HEK293 (cell line): ENCODE measurements around the gene LSS.

Experiments used
- CTCF ChIA-PET: fragments of 350-600 bp; formaldehyde crosslinking; extraction: SDS; loops from one replicate; lab custom pipeline; 2021; ENCODE audit warnings: antibody characterized with exemption; lab: Yijun Ruan, JAX
- POLR2A ChIA-PET: fragments of 300-600 bp; formaldehyde crosslinking; extraction: SDS; loops from one replicate; lab custom pipeline; 2020; ENCODE audit warnings: antibody characterized with exemption, inconsistent platforms; lab: Yijun Ruan, JAX
- H3K27ac ChIP-seq: fragments of 200-500 bp; sonication (Bioruptor generic); 2 replicates; pipeline ENCODE4 v1.5.1; 2014; ENCODE audit warnings: low read depth, low read length, control low read depth, inconsistent platforms; ENCODE audit errors: extremely low read depth
- H3K36me3 ChIP-seq, 2 experiments: fragments of 200-500 bp in 1 of 2; sonication (Bioruptor generic) in 1 of 2; 1 replicate in 1 of 2; 2 replicates in 1 of 2; pipeline ENCODE4 v1.5.1; 2014 to 2017; ENCODE audit warnings: inconsistent platforms in 2 of 2, low read length in 2 of 2; ENCODE audit not compliant: control insufficient read depth in 2 of 2, insufficient read depth in 1 of 2
- H3K4me1 ChIP-seq: fragments of 200-500 bp; sonication (Bioruptor generic); 2 replicates; pipeline ENCODE4 v1.5.1; 2014; ENCODE audit warnings: mild to moderate bottlenecking, low read length, inconsistent platforms; ENCODE audit not compliant: control insufficient read depth, insufficient read depth
- H3K4me3 ChIP-seq: 2 replicates; pipeline ENCODE4 v1.5.1; 2011; ENCODE audit warnings: low read depth, mild to moderate bottlenecking, control low read depth, low read length, moderate library complexity
- H3K9me3 ChIP-seq: fragments of 200-500 bp; sonication (Bioruptor generic); 2 replicates; pipeline ENCODE4 v1.5.1; 2014; ENCODE audit warnings: low read depth, low read length, inconsistent platforms; ENCODE audit not compliant: control insufficient read depth, insufficient read depth
- GLIS2 ChIP-seq: fragments of 450-650 bp; formaldehyde crosslinking; IDR thresholded peaks from 2 replicates; pipeline ENCODE4 v1.5.1; 2016; ENCODE audit warnings: missing biosample characterization, missing genetic modification characterization
- IKZF3 ChIP-seq: fragments of 450-650 bp; IDR thresholded peaks from 2 replicates; pipeline ENCODE4 v1.5.0; 2018; ENCODE audit warnings: missing biosample characterization, mild to moderate bottlenecking, missing genetic modification characterization, moderate library complexity
- KLF16 ChIP-seq: fragments of 450-650 bp; formaldehyde crosslinking; IDR thresholded peaks from 2 replicates; pipeline ENCODE4 v1.5.1; 2017; ENCODE audit warnings: missing biosample characterization, missing genetic modification characterization
- REPIN1 ChIP-seq: fragments of 450-650 bp; formaldehyde crosslinking; IDR thresholded peaks from 2 replicates; pipeline ENCODE4 v1.5.1; 2017; ENCODE audit warnings: missing biosample characterization, missing genetic modification characterization, low read depth
- SALL2 ChIP-seq: fragments of 450-650 bp; formaldehyde crosslinking; IDR thresholded peaks from 2 replicates; pipeline ENCODE4 v1.5.0; 2017; ENCODE audit warnings: missing biosample characterization, mild to moderate bottlenecking, missing genetic modification characterization, borderline replicate concordance
- SP7 ChIP-seq: fragments of 450-650 bp; formaldehyde crosslinking; IDR thresholded peaks from 2 replicates; pipeline ENCODE4 v1.5.1; 2016; ENCODE audit warnings: missing biosample characterization, missing genetic modification characterization
- ZBTB8A ChIP-seq: fragments of 450-650 bp; formaldehyde crosslinking; IDR thresholded peaks from 2 replicates; pipeline ENCODE4 v1.5.1; 2016; ENCODE audit warnings: missing biosample characterization, missing genetic modification characterization
- ZNF121 ChIP-seq: fragments of 450-650 bp; formaldehyde crosslinking; IDR thresholded peaks from 2 replicates; pipeline ENCODE4 v1.5.1; 2016; ENCODE audit warnings: missing biosample characterization, missing genetic modification characterization
- ZNF138 ChIP-seq: fragments of 450-650 bp; formaldehyde crosslinking; IDR thresholded peaks from 2 replicates; pipeline ENCODE4 v1.5.1; 2016; ENCODE audit warnings: missing biosample characterization, missing genetic modification characterization, borderline replicate concordance
- ZNF239 ChIP-seq: fragments of 450-650 bp; formaldehyde crosslinking; IDR thresholded peaks from 2 replicates; pipeline ENCODE4 v1.5.1; 2016; ENCODE audit warnings: missing biosample characterization, missing genetic modification characterization
- ZNF24 ChIP-seq: fragments of 450-650 bp; formaldehyde crosslinking; IDR thresholded peaks from 2 replicates; pipeline ENCODE4 v1.5.1; 2016; ENCODE audit warnings: missing biosample characterization, missing genetic modification characterization
- ZNF416 ChIP-seq: fragments of 450-650 bp; formaldehyde crosslinking; IDR thresholded peaks from 2 replicates; pipeline ENCODE4 v1.5.1; 2016; ENCODE audit warnings: missing biosample characterization, missing genetic modification characterization
- ZNF626 ChIP-seq: fragments of 450-650 bp; sonication (Bioruptor Pico); formaldehyde crosslinking; IDR thresholded peaks from 2 replicates; pipeline ENCODE4 v1.5.1; 2018; ENCODE audit warnings: missing biosample characterization, missing genetic modification characterization, inconsistent platforms
- ZNF785 ChIP-seq: fragments of 450-650 bp; formaldehyde crosslinking; IDR thresholded peaks from 2 replicates; pipeline ENCODE4 v1.5.1; 2016; ENCODE audit warnings: missing biosample characterization, missing genetic modification characterization
- ZNF843 ChIP-seq: fragments of 450-650 bp; formaldehyde crosslinking; IDR thresholded peaks from 2 replicates; pipeline ENCODE4 v1.5.1; 2016; ENCODE audit warnings: missing biosample characterization, missing genetic modification characterization
- TF ChIP-seq, protein P1 (sequence below): fragments of 450-650 bp; formaldehyde crosslinking; IDR thresholded peaks from 2 replicates; pipeline ENCODE4 v1.5.1; 2016; ENCODE audit warnings: missing biosample characterization, missing genetic modification characterization
- TF ChIP-seq, protein P2 (sequence below): fragments of 450-650 bp; formaldehyde crosslinking; IDR thresholded peaks from 2 replicates; pipeline ENCODE4 v1.5.1; 2016; ENCODE audit warnings: missing biosample characterization, missing genetic modification characterization
- TF ChIP-seq, protein P3 (sequence below): fragments of 450-650 bp; formaldehyde crosslinking; IDR thresholded peaks from 2 replicates; pipeline ENCODE4 v1.5.1; 2016; ENCODE audit warnings: missing biosample characterization, missing genetic modification characterization
- TF ChIP-seq, protein P4 (sequence below): fragments of 450-650 bp; formaldehyde crosslinking; IDR thresholded peaks from 2 replicates; pipeline ENCODE4 v1.5.1; 2016; ENCODE audit warnings: missing biosample characterization, missing genetic modification characterization, low read depth
- TF ChIP-seq, protein P5 (sequence below): fragments of 450-650 bp; formaldehyde crosslinking; optimal IDR thresholded peaks from 2 replicates; pipeline ENCODE3; 2016; ENCODE audit warnings: missing biosample characterization, mild to moderate bottlenecking, missing genetic modification characterization

The LSS gene

DNA sequence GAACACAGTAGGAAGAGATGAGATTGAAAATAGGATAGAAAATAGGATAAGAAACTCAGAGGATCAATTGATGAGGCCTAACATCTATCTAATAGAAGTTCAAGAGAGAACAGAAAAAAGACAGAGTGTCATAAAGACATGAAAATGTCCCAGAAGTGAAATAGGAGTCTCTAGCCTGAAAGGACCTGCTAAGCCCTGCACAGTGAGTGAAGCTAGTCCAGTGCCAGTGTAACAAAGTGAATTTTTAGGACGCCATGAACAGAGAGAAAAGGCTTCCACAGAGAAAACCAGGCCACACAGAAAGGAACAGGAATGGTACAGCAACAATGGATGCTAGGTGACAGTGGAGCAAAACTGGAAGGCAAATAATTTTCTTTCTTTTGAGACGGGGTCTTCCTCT, 20.3 kb upstream of the LSS start:
- ChIA-PET POLR2A (no interaction called here), CTCF (interaction anchor here (1.0 kb wide), 1 partner anchor 19 kb away, joined by 3 read pairs; no protein-coding TSS in a partner anchor)
- no peak overlapping the region for H3K27ac ChIP-seq
- no peak overlapping the region for H3K4me3 ChIP-seq
- no peak for TF ChIP-seq SALL2 (tag by site-specific recombination)
- no peak for TF ChIP-seq ZNF843 (tag by site-specific recombination)
- no peak for TF ChIP-seq ZNF416 (tag by site-specific recombination)
- TF ChIP-seq GLIS2 (tag by site-specific recombination): no peak
- no peak for TF ChIP-seq ZNF24 (tag by site-specific recombination)
- TF ChIP-seq ZNF785 (tag by site-specific recombination): no peak
- TF ChIP-seq ZNF239 (tag by site-specific recombination): no peak
- no peak for TF ChIP-seq ZNF626 (tag by site-specific recombination)
- no peaks in the 10 kb centered on the region for H3K9me3 ChIP-seq
- H3K36me3 ChIP-seq: peaks cover 53 to 94% of the 10 kb centered on the region in 2 experiments
- no peaks in the 10 kb centered on the region for H3K4me1 ChIP-seq

DNA sequence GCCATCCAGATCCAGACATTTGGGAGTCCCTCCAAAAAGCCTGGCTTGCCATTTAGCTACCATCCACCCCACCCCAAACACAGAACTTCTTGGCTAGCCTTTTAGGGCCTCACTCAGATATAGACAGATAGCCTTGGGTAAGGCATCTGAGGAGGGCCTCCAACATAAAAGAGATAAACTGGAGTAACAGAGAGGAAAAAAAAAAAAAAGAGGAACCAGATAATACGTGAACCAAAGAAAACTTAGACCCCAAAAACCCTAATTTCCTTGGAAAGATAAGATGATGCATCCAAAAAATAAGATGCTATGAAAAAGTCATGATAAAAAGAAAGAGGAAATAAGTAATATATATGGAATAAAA, 19.8 kb upstream of the LSS start:
- no peak overlapping the region for H3K4me3 ChIP-seq
- peaks cover 52 to 94% of the 10 kb centered on the region in 2 experiments for H3K36me3 ChIP-seq
- no peak overlapping the region for H3K27ac ChIP-seq
- TF ChIP-seq, protein P1, sequence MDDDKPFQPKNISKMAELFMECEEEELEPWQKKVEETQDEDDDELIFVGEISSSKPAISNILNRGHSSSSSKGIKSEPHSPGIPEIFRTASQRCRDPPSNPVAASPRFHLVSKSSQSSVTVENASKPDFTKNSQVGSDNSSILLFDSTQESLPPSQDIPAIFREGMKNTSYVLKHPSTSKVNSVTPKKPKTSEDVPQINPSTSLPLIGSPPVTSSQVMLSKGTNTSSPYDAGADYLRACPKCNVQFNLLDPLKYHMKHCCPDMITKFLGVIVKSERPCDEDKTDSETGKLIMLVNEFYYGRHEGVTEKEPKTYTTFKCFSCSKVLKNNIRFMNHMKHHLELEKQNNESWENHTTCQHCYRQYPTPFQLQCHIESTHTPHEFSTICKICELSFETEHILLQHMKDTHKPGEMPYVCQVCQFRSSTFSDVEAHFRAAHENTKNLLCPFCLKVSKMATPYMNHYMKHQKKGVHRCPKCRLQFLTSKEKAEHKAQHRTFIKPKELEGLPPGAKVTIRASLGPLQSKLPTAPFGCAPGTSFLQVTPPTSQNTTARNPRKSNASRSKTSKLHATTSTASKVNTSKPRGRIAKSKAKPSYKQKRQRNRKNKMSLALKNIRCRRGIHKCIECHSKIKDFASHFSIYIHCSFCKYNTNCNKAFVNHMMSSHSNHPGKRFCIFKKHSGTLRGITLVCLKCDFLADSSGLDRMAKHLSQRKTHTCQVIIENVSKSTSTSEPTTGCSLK (tag by site-specific recombination): no peak
- TF ChIP-seq ZNF138: no peak
- POLR2A ChIA-PET: no interaction called here
- no peaks in the 10 kb centered on the region for H3K9me3 ChIP-seq
- no peaks in the 10 kb centered on the region for H3K4me1 ChIP-seq
- CTCF ChIA-PET: no interaction called here

DNA sequence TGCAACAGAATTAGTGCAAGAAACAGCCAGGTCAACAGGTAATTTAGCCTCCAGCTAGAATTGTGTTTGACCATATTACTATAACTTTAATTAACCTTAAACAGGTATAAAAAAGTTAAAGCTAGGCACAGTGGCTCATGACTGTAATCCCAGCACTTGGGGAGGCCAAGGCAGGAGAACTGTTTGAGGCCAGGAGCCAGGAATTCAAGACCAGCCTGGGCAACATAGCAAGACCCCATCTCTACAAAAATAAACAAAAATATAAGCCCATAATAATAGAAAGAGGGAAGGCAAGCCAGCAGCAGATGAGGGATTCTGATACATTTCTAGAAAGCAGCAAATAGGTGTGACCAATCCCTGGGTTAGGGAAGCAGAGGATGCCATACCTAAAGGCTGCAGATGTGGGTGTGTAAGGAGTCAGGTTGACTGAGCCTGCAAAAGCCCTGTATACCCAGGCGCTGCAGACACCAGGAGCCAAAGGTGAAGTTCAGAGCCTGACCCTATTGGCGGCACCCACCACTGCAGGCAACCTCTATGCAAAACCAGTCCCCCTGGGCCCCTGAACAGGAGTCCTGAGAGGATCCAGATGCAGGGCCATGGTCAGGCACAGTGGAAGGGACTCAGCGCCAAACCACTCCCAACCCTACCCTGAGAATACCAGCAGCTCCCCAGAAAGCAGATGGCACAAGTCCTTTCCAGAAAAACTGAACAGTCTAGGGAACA, 19.3 kb upstream of the LSS start:
- no peak for TF ChIP-seq REPIN1 (tag by site-specific recombination)
- TF ChIP-seq ZNF121 (tag by site-specific recombination): peak; percentile 95
- POLR2A ChIA-PET: no interaction called here
- Histone ChIP-seq H3K4me3 (no peak overlapping the region), H3K4me1 (no peaks in the 10 kb centered on the region), H3K9me3 (no peaks in the 10 kb centered on the region), H3K27ac (no peak overlapping the region), H3K36me3 (peaks cover 52 to 94% of the 10 kb centered on the region in 2 experiments)
- CTCF ChIA-PET: no interaction called here

DNA sequence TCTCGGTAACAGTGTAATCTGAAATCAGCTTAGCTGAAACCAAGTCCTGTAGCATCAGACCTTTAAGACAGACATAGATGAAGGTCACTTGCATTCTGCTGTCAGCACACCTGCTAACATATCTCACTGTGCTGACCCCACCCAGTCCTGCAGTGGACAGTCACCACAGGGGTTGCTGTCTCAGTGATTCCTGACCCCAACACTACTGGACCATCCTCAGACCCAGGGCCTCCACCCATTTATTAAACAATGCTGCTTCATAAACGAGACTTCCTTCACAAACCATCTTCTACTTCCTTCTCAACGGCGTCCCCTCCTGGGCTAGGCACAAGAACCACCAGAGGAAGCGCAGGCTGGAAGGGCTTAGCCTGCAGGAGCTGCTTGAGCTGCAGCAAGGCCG, 17.8 kb upstream of the LSS start:
- H3K36me3 ChIP-seq: peaks cover 52 to 94% of the 10 kb centered on the region in 2 experiments
- H3K4me3 ChIP-seq: no peak overlapping the region
- H3K27ac ChIP-seq: peak overlapping the region; percentile 12; the same call in 1 of the 2 replicates
- POLR2A ChIA-PET: no interaction called here
- no peaks in the 10 kb centered on the region for H3K4me1 ChIP-seq
- H3K9me3 ChIP-seq: no peaks in the 10 kb centered on the region
- CTCF ChIA-PET: interaction anchor here (0.7 to 2.4 kb wide), 2 partner anchors 11 to 93 kb away, joined by 4 to 11 read pairs; no protein-coding TSS in a partner anchor
- TF ChIP-seq ZBTB8A (tag by site-specific recombination): no peak
- TF ChIP-seq SP7: no peak
- TF ChIP-seq, protein P2, sequence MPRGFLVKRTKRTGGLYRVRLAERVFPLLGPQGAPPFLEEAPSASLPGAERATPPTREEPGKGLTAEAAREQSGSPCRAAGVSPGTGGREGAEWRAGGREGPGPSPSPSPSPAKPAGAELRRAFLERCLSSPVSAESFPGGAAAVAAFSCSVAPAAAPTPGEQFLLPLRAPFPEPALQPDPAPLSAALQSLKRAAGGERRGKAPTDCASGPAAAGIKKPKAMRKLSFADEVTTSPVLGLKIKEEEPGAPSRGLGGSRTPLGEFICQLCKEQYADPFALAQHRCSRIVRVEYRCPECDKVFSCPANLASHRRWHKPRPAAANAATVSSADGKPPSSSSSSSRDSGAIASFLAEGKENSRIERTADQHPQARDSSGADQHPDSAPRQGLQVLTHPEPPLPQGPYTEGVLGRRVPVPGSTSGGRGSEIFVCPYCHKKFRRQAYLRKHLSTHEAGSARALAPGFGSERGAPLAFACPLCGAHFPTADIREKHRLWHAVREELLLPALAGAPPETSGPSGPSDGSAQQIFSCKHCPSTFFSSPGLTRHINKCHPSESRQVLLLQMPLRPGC (tag by site-specific recombination): no peak
- TF ChIP-seq, protein P3, sequence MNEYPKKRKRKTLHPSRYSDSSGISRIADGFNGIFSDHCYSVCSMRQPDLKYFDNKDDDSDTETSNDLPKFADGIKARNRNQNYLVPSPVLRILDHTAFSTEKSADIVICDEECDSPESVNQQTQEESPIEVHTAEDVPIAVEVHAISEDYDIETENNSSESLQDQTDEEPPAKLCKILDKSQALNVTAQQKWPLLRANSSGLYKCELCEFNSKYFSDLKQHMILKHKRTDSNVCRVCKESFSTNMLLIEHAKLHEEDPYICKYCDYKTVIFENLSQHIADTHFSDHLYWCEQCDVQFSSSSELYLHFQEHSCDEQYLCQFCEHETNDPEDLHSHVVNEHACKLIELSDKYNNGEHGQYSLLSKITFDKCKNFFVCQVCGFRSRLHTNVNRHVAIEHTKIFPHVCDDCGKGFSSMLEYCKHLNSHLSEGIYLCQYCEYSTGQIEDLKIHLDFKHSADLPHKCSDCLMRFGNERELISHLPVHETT (tag by site-specific recombination): no peak
- TF ChIP-seq KLF16 (tag by site-specific recombination): no peak
- TF ChIP-seq, protein P4, sequence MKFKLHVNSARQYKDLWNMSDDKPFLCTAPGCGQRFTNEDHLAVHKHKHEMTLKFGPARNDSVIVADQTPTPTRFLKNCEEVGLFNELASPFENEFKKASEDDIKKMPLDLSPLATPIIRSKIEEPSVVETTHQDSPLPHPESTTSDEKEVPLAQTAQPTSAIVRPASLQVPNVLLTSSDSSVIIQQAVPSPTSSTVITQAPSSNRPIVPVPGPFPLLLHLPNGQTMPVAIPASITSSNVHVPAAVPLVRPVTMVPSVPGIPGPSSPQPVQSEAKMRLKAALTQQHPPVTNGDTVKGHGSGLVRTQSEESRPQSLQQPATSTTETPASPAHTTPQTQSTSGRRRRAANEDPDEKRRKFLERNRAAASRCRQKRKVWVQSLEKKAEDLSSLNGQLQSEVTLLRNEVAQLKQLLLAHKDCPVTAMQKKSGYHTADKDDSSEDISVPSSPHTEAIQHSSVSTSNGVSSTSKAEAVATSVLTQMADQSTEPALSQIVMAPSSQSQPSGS: no peak
- TF ChIP-seq, protein P5, sequence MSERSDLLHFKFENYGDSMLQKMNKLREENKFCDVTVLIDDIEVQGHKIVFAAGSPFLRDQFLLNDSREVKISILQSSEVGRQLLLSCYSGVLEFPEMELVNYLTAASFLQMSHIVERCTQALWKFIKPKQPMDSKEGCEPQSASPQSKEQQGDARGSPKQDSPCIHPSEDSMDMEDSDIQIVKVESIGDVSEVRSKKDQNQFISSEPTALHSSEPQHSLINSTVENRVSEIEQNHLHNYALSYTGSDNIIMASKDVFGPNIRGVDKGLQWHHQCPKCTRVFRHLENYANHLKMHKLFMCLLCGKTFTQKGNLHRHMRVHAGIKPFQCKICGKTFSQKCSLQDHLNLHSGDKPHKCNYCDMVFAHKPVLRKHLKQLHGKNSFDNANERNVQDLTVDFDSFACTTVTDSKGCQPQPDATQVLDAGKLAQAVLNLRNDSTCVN (tag by site-specific recombination): no peak
- TF ChIP-seq IKZF3 (tag by site-specific recombination): no peak
